ENCODE measurements around the gene ATG4D.

GRCh38 chr19:10600149-10600548 is 56.4 kb downstream of the ATG4D start:
- TF ChIP-seq, protein P1, sequence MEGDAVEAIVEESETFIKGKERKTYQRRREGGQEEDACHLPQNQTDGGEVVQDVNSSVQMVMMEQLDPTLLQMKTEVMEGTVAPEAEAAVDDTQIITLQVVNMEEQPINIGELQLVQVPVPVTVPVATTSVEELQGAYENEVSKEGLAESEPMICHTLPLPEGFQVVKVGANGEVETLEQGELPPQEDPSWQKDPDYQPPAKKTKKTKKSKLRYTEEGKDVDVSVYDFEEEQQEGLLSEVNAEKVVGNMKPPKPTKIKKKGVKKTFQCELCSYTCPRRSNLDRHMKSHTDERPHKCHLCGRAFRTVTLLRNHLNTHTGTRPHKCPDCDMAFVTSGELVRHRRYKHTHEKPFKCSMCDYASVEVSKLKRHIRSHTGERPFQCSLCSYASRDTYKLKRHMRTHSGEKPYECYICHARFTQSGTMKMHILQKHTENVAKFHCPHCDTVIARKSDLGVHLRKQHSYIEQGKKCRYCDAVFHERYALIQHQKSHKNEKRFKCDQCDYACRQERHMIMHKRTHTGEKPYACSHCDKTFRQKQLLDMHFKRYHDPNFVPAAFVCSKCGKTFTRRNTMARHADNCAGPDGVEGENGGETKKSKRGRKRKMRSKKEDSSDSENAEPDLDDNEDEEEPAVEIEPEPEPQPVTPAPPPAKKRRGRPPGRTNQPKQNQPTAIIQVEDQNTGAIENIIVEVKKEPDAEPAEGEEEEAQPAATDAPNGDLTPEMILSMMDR (tag by site-specific recombination; IDR thresholded peaks at IDR 0.05): no peak
- TF ChIP-seq ZNF133 (tag by site-specific recombination; IDR thresholded peaks at IDR 0.05): no peak
- no peak for TF ChIP-seq ZNF510 (tag by site-specific recombination; IDR thresholded peaks at IDR 0.05; ENCODE audit: insufficient replicate concordance)
